ENCODE data around the gene CNTN1. TPM values are rescaled to one million over a fixed set of nuclear protein-coding genes. Genes with fewer than 3 reads are reported as not detected.

CNTN1 gene
- polyA plus RNA-seq, 1 donor from 2014 or later, result 101 TPM

DNA sequence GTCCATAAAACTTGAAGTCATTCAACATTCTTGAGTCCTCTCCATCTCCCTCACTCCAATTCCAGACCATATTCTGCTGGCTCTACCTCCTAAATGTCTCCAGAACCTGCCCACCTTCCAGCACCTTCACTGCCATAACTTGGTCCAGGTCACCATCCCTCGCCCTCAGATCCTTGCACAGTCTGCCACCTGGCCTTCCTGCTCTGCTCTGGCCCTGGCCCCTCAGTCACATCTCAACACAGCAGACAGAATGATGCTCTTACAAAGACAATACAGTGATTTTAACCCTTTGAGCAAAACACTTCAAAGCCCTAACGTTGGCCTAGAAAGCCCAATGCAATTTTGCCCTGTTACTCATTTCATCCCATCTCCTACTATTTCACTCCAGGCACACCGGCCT lies 414.1 kb downstream of the CNTN1 start:
- Histone ChIP-seq H4K20me1 (ENCODE audit: insufficient read depth) (no peaks in the 10 kb centered on the region), H3K27me3 (ENCODE audit: insufficient read depth, low read depth, low read length) (no peaks in the 10 kb centered on the region), H3K9ac (ENCODE audit: low read length) (no peak overlapping the region), H3F3A (ENCODE audit: insufficient read depth, low read length, poor library complexity, severe bottlenecking) (no peaks in the 10 kb centered on the region), H3K4me2 (ENCODE audit: low read length) (no peak overlapping the region), H3K79me2 (replicated peaks; ENCODE audit: insufficient read depth, low read length) (no peaks in the 10 kb centered on the region), H3K36me3 (ENCODE audit: insufficient read depth, low read length) (no peaks in the 10 kb centered on the region), H3K9me3 (ENCODE audit: low read length) (no peaks in the 10 kb centered on the region), H3K9me2 (ENCODE audit: insufficient read depth, low read length) (no peaks in the 10 kb centered on the region), H3K27ac (ENCODE audit: low read length) (no peak overlapping the region), H3K4me3 (ENCODE audit: low read length) (no peak overlapping the region), H2AFZ (ENCODE audit: low read depth, low read length) (no peak overlapping the region)
- TF ChIP-seq EZH2 (IDR thresholded peaks at IDR 0.05; ENCODE audit: borderline replicate concordance, insufficient read depth, low read length, poor library complexity, severe bottlenecking), result no peak
- TF ChIP-seq POLR2AphosphoS5 (IDR thresholded peaks at IDR 0.05), result no peak
- TF ChIP-seq, protein P1, sequence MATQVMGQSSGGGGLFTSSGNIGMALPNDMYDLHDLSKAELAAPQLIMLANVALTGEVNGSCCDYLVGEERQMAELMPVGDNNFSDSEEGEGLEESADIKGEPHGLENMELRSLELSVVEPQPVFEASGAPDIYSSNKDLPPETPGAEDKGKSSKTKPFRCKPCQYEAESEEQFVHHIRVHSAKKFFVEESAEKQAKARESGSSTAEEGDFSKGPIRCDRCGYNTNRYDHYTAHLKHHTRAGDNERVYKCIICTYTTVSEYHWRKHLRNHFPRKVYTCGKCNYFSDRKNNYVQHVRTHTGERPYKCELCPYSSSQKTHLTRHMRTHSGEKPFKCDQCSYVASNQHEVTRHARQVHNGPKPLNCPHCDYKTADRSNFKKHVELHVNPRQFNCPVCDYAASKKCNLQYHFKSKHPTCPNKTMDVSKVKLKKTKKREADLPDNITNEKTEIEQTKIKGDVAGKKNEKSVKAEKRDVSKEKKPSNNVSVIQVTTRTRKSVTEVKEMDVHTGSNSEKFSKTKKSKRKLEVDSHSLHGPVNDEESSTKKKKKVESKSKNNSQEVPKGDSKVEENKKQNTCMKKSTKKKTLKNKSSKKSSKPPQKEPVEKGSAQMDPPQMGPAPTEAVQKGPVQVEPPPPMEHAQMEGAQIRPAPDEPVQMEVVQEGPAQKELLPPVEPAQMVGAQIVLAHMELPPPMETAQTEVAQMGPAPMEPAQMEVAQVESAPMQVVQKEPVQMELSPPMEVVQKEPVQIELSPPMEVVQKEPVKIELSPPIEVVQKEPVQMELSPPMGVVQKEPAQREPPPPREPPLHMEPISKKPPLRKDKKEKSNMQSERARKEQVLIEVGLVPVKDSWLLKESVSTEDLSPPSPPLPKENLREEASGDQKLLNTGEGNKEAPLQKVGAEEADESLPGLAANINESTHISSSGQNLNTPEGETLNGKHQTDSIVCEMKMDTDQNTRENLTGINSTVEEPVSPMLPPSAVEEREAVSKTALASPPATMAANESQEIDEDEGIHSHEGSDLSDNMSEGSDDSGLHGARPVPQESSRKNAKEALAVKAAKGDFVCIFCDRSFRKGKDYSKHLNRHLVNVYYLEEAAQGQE (IDR thresholded peaks at IDR 0.05; ENCODE audit: borderline replicate concordance), result no peak
- TF ChIP-seq TAF1 (IDR thresholded peaks at IDR 0.05; ENCODE audit: low read depth), result no peak
- no peak for TF ChIP-seq SMC3 (conservative IDR thresholded peaks at IDR 0.05; ENCODE audit: poor library complexity)
- no peak for TF ChIP-seq EP300 (conservative IDR thresholded peaks at IDR 0.05; ENCODE audit: poor library complexity, severe bottlenecking)
- no peak for TF ChIP-seq RAD21 (conservative IDR thresholded peaks at IDR 0.05)
- TF ChIP-seq MXI1 (conservative IDR thresholded peaks at IDR 0.05; ENCODE audit: poor library complexity, severe bottlenecking), result no peak
- no peak for TF ChIP-seq CTCF (IDR thresholded peaks at IDR 0.05; ENCODE audit: poor library complexity, severe bottlenecking)

DNA sequence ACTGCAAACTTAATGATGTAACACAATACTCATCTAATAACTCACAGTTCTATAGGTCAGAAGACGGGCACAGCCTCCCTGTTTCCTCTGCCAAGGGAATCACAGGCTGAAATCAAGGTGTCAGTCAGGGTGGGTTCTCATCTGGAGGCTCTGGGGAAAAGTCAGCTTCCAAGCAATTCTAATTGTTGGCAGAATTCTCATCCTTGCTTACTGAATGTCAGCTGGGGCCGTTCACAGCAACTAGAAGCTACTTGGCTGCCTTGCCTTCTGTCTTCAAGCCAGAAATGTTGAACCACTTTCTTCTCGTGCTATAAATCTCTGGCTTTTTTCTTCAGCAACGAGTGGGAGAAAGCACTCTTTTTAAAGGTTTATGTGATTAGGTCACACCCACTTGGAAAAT lies 415.8 kb downstream of the CNTN1 start:
- Histone ChIP-seq H3K9me3 (ENCODE audit: low read length) (no peaks in the 10 kb centered on the region), H4K20me1 (ENCODE audit: insufficient read depth) (no peaks in the 10 kb centered on the region), H3K27me3 (ENCODE audit: insufficient read depth, low read depth, low read length) (no peaks in the 10 kb centered on the region), H3K27ac (ENCODE audit: low read length) (no peak overlapping the region), H3K4me2 (ENCODE audit: low read length) (no peak overlapping the region), H3K9ac (ENCODE audit: low read length) (no peak overlapping the region), H3K4me3 (ENCODE audit: low read length) (no peak overlapping the region), H3F3A (ENCODE audit: insufficient read depth, low read length, poor library complexity, severe bottlenecking) (no peaks in the 10 kb centered on the region), H3K36me3 (ENCODE audit: insufficient read depth, low read length) (no peaks in the 10 kb centered on the region), H3K79me2 (replicated peaks; ENCODE audit: insufficient read depth, low read length) (no peaks in the 10 kb centered on the region), H2AFZ (ENCODE audit: low read depth, low read length) (no peak overlapping the region), H3K9me2 (ENCODE audit: insufficient read depth, low read length) (no peaks in the 10 kb centered on the region)
- TF ChIP-seq RAD21 (conservative IDR thresholded peaks at IDR 0.05) (no peak), CTCF (IDR thresholded peaks at IDR 0.05; ENCODE audit: poor library complexity, severe bottlenecking) (no peak), SMC3 (conservative IDR thresholded peaks at IDR 0.05; ENCODE audit: poor library complexity) (no peak), MXI1 (conservative IDR thresholded peaks at IDR 0.05; ENCODE audit: poor library complexity, severe bottlenecking) (no peak), EP300 (conservative IDR thresholded peaks at IDR 0.05; ENCODE audit: poor library complexity, severe bottlenecking) (no peak), POLR2AphosphoS5 (IDR thresholded peaks at IDR 0.05) (no peak), EZH2 (IDR thresholded peaks at IDR 0.05; ENCODE audit: borderline replicate concordance, insufficient read depth, low read length, poor library complexity, severe bottlenecking) (no peak), TAF1 (IDR thresholded peaks at IDR 0.05; ENCODE audit: low read depth) (no peak)
- TF ChIP-seq, protein P1 (IDR thresholded peaks at IDR 0.05; ENCODE audit: borderline replicate concordance), result no peak

Data from neural cell (in vitro differentiated cells).